HG03558 (cell line): ENCODE results near the gene CENPP.
"Not testable (repeated sequence)": the region's sequence is repeated elsewhere in the genome, so short reads cannot be mapped to it uniquely, and the experiment has no call there.

ENCODE experiments used
- ATAC-seq: cut with Tn5 transposase; IDR thresholded peaks from one replicate; pipeline ENCODE4 v1.9.1; 2021; ENCODE audit warnings: moderate number of reproducible peaks; ENCODE audit not compliant: unreplicated experiment; ENCODE audit errors: extremely low read depth

CENPP gene

DNA sequence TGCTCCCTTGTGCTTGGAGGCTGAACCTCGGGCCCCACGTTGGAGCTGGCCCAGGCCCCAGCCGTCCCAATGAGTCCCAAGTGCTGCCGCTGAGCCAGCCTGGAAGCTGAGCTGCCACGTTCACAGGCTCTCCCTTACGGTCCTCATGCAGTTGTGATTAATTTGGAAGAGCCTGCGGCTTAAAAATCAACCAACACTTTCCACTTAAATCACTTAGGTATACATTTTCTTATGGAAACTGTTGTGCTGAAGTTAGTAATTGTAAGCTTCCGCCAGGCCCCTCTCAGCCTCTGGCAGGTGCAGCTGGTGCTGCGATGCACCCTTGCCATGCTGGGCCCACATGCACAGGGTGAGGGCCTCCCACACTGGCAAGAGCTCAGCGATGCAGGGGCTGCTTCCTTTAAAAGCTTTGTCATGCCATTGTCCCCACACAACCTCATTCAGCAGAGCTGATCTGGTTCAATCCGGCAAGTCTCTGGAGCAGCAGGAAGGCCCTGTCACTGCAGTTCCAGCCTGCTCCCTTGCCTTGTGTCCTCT, 283.2 kb downstream of the CENPP start:
- ATAC-seq, result no peak

GRCh38 chr9:92610470-92611420, 285.0 kb downstream of the CENPP start:
- ATAC-seq, result no peak

GRCh38 chr9:92611621-92612285, 286.0 kb downstream of the CENPP start:
- no peak for ATAC-seq

- no peak for ATAC-seq
These were observed 286.5 kb downstream of the CENPP start for GRCh38 chr9:92612292-92612691.

- no peak for ATAC-seq
These were observed 287.1 kb downstream of the CENPP start for GRCh38 chr9:92612816-92613215.

- ATAC-seq, result no peak
These were observed 287.7 kb downstream of the CENPP start for GRCh38 chr9:92613268-92614122.

GRCh38 chr9:92614123-92614510, 288.4 kb downstream of the CENPP start:
- ATAC-seq, result no peak

GRCh38 chr9:92614763-92615461, 289.2 kb downstream of the CENPP start:
- ATAC-seq, result no peak

GRCh38 chr9:92615790-92616189, 290.0 kb downstream of the CENPP start:
- ATAC-seq, result no peak

DNA sequence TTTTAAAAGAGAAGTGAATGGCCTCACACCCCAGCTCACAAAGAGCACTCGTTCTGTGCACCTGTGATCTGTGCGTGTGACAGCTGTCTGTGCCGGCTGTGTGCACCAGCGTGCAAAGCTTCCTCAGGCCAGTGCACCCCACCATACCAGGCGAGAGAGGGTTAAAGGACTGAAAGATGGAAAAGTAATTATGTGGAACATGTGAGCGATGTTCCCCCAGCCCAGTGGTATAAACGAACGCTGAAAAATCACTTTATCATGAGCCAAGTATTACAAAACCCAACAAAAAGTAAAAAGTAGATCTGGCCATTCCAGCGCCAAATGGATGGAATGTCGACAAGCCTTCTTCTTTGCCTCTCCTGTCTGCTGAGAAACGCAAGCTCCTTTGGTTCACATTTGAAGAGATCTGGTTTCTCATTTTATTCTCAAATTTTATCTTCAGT, 290.5 kb downstream of the CENPP start:
- no peak for ATAC-seq

DNA sequence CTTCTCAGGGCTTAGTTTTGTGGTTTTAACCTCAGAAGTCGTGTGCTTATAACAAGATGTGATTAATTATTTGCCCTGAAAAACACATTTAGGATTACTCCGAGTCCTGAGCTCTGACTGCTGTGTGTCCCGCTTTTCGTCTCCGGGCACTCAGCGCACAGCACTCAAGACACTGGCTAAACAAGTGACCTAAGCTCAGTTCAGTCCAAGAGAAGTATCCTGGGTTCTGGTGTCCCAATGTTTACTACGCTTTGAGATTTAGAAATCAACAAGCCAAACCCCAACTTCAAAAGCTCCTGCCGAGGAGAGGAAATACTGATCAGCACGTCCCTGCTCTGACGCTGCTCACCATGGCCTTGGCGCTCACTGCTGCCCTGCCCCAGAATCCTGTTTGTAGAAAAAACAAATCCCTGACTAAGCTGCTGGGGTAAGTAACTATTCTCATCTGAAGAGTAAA, 290.9 kb downstream of the CENPP start:
- no peak for ATAC-seq

DNA sequence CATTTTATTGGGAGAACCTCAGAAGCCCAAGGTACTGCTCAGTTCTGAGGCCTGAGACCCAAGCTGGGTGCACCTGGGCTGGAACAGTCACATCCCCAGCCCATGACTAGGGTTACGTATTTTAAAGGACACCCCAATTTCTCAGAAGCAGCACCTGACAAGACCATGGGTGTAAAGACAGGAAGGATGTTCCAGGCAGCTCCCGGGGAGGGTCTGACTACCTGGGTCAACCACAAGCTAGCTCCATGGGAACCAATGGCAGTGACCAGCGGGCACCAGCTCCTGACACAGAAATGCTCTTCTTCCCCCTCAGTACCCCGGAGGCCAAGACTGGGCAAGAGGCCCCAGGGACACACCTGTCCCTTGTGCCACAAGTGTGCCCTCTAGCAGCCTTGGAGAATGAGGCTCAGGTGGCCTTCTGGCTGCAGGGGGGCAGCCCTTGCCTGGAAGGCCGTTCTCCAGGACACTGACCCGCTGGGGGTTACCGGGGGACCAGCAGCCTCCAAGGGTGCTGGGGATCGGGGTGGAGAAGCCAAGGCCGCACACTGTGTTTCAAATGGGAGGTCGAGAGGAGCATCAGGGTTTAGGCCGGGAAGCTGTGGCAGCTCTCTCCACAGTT, 291.6 kb downstream of the CENPP start:
- no peak for ATAC-seq

DNA sequence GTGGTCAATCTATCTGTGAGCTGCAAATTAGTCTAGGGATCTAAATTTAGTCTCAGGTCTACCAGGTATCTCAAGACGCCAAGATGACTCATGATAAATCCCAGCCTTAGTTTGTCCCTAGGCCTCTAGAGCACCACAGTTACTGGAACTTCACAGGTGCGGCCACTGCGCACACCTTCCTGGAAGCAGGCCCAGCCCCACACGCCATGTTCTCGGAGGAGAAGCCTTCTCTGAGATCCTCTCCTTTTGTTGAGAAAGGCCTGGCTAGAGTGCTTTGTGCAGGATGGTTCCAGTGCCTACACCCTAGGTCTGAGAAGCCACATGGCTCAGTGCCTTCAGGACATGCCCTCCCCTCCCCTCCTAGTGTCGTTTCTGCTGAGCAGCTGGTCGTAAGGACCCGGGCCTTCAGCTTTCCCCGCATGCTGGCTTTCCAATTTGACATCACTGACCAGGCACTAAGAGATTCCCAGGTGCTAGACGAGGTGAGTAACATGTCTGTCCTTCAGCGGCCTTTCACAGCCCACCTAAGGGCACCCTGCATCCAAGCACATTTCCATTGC, 292.3 kb downstream of the CENPP start:
- ATAC-seq, result no peak

GRCh38 chr9:92618633-92619225, 293.0 kb downstream of the CENPP start:
- ATAC-seq, result no peak

GRCh38 chr9:92619601-92620300, 294.0 kb downstream of the CENPP start:
- ATAC-seq, result no peak

- no peak for ATAC-seq
These were observed 295.1 kb downstream of the CENPP start for GRCh38 chr9:92620845-92621244.

DNA sequence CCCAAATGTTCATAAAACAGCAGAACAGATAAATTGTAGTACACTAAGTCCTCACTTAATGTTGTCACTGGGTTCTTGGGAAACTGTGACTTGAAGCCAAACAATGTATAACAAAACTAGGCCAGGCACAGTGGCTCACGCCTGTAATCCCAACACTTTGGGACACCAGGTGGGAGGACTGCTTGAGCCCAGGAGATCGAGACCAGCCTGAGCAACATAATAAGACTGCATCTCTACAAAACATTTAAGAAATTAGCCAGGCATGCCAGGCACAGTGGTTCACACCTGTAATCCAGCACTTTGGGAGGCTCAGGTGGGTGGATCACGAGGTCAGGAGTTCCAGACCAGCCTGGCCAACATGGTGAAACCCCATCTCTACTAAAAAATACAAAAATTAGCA, 298.2 kb downstream of the CENPP start:
- not testable (repeated sequence) for ATAC-seq

- no peak for ATAC-seq
These were observed 300.7 kb downstream of the CENPP start for GRCh38 chr9:92626484-92626883.
